NCI-H524 treated with DMSO at 0.1 percent for 48 hours (cell line): ENCODE results near the gene C17orf107.

Source experiments
- DNase-seq: peaks from one replicate; lab custom pipeline; 2025; lab: John Stamatoyannopoulos, UW

C17orf107 gene

DNA sequence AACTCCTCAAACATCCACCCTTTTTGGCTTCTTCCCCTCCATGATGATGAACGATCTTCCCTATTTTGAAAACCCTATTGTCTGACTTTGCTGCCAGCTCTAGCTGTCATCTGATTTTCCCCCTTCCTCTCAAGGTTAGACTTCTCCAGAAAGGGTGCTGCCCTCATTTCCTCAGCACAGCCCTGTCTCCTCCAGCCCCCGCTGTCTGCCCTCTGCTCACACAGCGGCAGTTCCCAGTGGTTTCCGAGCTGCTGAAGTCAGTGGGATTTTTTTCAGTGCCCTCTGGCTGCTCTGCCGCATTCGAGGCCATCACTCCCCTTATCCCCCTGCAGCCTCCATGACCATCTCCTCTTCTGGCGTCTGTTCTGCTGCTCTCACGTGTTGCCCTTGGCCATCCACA lies 26.6 kb upstream of the C17orf107 start:
- DNase-seq, result no peak

- no peak for DNase-seq
These were observed 22.2 kb upstream of the C17orf107 start for GRCh38 chr17:4877089-4877488.

DNA sequence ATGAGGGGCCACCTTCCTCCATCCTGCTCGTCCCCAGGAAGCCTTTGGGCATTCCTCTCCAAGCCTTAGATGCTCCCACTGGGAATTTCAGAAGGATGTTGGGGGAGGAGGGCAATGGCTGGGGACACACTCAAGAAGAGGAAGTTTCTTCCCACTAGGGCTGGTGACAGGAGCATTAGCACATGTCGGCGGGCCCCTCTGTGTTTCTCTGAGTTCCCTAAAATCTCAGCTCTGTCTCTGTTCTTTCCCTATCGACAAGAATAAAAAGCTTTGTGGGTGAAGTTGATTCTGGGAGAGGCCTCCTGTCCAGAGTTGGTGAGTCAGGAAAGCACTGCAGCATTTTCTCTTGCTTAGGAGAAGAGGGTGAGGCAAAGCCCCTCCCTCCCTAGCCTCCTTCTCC lies 19.7 kb upstream of the C17orf107 start:
- no peak for DNase-seq

DNA sequence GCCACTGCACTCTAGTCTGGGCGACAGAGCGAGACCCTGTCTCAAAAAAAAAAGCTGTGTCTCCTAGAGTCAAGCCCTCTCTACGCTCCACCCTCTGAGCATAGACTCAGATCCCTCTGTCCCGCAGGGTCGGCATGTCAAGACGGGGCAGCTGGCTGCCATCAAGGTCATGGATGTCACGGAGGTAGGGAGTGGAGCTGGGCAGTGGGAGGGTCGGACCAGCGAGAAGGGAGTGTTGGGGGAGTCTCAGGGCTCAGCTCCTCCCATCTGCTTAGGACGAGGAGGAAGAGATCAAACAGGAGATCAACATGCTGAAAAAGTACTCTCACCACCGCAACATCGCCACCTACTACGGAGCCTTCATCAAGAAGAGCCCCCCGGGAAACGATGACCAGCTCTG lies 18.5 kb upstream of the C17orf107 start:
- no peak for DNase-seq

DNA sequence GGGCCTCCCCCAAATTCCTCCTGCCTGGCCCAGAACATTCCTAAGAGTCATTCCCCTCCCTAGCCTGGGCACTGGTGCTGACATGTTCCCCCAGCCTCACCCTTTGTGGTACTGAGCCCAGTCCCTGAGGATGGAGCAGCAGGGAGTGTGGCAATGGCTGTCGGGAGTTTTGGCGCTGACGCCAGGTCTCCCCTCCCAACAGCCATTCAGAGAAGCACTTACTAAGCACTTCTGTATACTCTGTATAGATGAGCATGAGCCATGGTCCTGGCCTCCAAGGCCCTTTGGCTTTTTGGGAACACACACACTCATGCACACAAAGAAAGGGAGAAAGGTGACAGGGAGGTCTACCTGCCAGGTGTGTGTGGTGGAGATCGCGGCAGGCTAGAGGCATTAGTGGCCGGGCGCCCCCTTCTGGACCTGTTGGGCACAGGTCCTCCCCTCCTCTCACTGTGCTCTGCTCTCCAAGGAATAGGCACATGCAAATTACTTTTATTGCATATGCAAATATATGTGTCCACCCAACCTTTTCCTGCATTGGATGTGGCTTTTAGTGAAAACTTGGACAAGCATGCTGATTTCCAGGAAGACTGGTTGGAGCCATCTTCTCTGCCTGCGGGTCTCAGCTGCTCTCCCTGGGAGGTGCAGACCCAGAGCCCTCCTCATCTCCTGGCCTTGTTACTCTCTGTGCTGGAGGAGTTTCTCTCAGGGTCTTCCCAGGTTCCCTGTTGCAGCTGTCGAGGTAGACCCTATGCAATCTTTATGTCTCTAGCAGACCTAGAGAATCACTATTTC lies 17.4 kb upstream of the C17orf107 start:
- no peak for DNase-seq

DNA sequence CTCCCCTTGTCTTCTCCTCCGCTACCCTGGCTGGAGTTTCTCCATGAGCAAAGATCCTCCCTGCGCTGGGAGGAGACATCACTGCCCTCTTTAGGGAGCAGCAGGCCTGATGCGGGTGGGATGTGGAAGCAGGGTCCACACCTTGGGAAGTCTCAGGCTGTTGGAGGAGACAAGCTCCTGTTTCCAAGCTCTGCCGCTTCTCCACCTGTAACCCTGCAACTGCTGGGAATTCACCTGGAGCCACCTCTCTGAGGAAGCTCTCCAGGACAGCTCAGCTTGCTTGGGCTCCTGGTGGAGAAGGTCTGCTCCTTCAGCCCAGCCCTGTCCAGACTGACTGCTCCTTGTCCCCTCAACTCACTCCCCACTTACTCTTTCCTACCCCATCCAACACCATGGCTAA lies 14.8 kb upstream of the C17orf107 start:
- DNase-seq, result no peak

- DNase-seq, result no peak
These were observed 12.5 kb upstream of the C17orf107 start for GRCh38 chr17:4886830-4887229.

GRCh38 chr17:4887581-4887980 lies 11.8 kb upstream of the C17orf107 start:
- DNase-seq, result no peak

GRCh38 chr17:4891411-4892410 lies 7.6 kb upstream of the C17orf107 start:
- no peak for DNase-seq

DNA sequence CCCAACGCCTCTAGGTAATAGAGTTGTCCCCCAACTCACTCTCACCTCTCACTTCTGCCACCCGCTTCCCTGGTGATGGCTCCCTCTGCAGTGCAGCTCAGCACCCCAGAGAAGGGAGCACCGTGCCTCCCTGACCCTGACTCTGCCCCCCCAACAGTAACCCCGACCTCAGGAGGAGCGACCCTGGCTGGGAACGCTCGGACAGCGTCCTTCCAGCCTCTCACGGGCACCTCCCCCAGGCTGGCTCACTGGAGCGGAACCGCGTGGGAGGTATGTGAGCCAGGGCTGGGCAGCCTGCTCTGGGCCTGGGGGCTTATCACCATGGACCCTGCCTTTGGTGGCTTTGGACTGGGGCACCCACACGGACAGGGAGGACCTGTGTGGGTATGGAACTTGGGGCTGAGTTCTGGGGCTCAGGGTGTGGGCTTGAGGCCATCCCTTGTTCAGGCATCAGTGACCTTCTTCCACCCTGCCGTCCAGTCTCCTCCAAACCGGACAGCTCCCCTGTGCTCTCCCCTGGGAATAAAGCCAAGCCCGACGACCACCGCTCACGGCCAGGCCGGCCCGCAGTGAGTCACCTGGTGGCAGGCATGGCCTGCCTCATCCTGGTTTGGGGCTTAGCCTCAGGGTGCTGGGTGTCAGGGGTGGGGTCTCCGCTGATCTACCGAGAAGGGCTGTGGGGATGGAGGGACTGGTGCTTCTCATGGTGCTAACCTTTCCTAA lies 6.7 kb upstream of the C17orf107 start:
- no peak for DNase-seq

GRCh38 chr17:4893272-4893671 lies 6.1 kb upstream of the C17orf107 start:
- no peak for DNase-seq

GRCh38 chr17:4893721-4894560 lies 5.4 kb upstream of the C17orf107 start:
- DNase-seq, result no peak

DNA sequence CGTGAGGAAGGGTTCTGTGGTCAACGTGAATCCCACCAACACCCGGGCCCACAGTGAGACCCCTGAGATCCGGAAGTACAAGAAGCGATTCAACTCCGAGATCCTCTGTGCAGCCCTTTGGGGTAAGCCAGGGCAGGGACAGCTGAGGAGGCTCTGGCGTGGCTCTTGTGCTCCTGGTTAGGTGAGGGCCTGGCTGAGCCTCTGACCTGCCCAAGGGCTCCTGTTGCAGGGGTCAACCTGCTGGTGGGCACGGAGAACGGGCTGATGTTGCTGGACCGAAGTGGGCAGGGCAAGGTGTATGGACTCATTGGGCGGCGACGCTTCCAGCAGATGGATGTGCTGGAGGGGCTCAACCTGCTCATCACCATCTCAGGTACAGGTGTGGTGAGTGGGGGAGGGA lies 4.2 kb upstream of the C17orf107 start:
- DNase-seq, result no peak

DNA sequence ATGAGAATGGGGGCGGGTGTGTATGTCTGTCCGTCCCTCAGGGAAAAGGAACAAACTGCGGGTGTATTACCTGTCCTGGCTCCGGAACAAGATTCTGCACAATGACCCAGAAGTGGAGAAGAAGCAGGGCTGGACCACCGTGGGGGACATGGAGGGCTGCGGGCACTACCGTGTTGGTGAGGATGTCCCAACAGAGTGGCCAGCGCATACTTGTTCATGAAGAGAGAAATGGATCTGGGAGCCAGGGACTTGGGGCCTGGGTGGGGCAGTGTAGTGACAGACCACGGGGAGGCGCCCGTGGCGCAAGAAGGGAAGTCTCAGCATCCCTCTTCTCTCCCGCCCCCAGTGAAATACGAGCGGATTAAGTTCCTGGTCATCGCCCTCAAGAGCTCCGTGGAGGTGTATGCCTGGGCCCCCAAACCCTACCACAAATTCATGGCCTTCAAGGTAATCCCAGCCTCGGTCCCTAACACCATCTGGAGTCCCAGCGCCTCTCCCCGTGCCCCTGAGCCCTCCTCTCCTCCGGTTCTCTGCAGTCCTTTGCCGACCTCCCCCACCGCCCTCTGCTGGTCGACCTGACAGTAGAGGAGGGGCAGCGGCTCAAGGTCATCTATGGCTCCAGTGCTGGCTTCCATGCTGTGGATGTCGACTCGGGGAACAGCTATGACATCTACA lies 3.5 kb upstream of the C17orf107 start:
- DNase-seq, result no peak

DNA sequence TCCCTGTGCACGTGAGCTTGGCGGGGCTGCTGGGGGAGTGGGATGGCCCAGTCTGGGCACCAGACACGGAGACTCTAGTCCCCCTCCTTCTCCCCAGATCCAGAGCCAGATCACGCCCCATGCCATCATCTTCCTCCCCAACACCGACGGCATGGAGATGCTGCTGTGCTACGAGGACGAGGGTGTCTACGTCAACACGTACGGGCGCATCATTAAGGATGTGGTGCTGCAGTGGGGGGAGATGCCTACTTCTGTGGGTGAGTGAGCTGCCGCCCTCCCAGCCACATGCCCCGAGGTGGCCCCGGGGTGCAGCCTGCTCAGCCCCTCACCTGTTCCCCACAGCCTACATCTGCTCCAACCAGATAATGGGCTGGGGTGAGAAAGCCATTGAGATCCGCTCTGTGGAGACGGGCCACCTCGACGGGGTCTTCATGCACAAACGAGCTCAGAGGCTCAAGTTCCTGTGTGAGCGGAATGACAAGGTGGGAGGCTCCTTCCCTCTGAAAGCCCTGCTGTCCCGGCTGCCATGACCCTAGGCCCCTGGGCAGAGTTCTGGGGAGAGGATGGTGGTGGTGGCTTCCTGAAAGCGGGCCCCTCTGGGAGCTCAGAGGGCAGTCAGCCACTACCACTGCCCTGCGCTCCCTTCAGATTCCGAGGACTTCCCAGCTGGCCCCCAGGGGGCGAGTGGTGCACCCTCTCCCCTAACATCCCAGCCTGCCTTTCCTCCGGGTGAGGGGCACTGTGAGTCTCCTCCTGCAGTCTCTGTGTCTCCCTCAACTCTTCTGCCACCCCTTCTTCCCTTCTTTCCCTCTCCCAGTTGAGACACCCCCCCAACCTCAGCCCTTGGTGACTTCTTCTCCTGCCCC lies 2.8 kb upstream of the C17orf107 start:
- no peak for DNase-seq

DNA sequence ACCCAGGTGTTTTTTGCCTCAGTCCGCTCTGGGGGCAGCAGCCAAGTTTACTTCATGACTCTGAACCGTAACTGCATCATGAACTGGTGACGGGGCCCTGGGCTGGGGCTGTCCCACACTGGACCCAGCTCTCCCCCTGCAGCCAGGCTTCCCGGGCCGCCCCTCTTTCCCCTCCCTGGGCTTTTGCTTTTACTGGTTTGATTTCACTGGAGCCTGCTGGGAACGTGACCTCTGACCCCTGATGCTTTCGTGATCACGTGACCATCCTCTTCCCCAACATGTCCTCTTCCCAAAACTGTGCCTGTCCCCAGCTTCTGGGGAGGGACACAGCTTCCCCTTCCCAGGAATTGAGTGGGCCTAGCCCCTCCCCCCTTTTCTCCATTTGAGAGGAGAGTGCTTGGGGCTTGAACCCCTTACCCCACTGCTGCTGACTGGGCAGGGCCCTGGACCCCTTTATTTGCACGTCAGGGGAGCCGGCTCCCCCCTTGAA lies 2.1 kb upstream of the C17orf107 start:
- DNase-seq, result no peak

DNA sequence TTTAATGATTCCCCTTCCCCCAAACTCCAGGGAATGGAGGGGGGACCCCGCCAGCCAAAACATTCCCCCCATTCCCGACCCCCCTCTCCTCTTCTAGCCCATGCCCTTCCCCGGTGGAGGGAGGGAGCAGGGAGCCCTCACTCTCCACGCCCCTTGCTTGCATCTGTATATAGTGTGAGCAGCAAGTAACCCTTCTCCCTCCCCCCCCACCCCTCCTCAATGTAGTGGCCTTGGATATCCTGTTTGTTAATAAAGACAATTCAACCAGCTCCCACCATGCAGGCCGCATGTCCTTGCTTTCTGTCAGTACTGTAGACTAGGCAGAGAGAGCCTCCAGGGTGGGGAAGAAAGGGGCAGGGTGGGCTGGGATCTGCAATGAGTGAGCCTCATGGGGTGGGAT lies 1.6 kb upstream of the C17orf107 start:
- no peak for DNase-seq

- no peak for DNase-seq
These were observed 985 bp upstream of the C17orf107 start for GRCh38 chr17:4898351-4898750.

DNA sequence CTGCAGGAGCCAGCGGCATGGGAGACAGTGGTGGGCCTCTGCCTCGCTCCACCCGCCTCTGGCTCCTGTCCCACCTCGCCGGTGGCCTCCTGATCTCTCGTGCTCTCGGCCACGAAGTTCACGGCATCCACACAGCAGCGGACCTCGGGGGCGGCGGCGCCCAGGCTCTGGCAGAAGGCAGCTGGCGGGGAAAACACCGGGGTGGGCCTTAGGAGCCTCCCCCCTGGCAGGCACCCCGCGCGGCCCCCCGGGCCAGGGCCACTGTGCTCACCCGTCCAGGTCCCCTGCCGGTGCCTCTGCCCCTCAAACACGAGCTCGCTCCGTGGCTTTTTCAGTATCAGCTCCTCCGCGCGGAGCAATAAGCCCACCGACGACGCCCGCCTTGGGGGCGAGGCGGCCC lies 409 bp upstream of the C17orf107 start:
- DNase-seq, result no peak
